Right hindlimb (tissue), 1 donor: Measurements from ENCODE around the gene NOP10.
"Not testable (repeated sequence)": the region's sequence is repeated elsewhere in the genome, so short reads cannot be mapped to it uniquely, and the experiment has no call there.

Source experiments
- DNase-seq: peaks from one replicate; pipeline ENCODE4 v3.0.0-alpha.2; 2018

The NOP10 gene

GRCh38 chr15:34358367-34358766 lies 15.4 kb upstream of the NOP10 start:
- no peak for DNase-seq

GRCh38 chr15:34357653-34358052 lies 14.7 kb upstream of the NOP10 start:
- DNase-seq, result no peak

GRCh38 chr15:34355241-34355640 lies 12.3 kb upstream of the NOP10 start:
- DNase-seq, result no peak

GRCh38 chr15:34354286-34354685 lies 11.3 kb upstream of the NOP10 start:
- no peak for DNase-seq

DNA sequence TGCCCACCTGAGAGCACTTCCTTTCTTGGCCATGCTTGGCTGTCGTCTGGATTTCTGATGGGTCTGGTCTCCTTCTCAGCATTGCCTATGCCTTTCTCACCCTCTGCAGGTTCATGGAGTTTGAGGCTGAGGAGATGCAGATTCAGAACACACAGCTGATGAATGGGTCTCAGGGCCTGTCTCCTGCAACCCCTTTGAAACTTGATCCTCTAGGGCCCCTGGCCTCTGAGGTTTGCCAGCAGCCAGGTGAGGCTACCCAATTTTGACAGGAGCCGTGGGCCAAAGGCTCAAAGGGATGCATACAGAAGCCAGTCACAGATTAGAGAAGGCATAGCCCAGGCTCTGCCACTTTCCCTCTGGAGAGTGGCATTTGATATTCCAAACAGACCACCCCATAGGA lies 10.7 kb upstream of the NOP10 start:
- DNase-seq, result no peak

DNA sequence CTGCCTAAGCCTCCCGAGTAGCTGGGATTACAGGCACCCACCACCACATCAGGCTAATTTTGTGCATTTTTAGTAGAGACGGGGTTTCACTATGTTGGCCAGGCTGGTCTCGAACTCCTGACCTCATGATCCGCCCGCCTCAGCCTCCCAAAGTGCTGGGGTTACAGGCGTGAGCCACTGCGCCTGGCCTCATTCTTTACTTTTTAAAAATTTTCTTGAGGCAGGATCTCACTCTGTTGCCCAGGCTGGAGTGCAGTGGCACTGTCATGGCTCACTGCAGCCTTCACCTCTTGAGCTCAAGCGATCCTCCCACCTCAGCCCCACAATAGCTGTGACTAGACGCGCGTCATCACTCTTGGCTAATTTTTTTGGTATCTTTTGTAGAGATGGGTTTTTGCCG lies 10.1 kb upstream of the NOP10 start:
- DNase-seq, result not testable (repeated sequence)

DNA sequence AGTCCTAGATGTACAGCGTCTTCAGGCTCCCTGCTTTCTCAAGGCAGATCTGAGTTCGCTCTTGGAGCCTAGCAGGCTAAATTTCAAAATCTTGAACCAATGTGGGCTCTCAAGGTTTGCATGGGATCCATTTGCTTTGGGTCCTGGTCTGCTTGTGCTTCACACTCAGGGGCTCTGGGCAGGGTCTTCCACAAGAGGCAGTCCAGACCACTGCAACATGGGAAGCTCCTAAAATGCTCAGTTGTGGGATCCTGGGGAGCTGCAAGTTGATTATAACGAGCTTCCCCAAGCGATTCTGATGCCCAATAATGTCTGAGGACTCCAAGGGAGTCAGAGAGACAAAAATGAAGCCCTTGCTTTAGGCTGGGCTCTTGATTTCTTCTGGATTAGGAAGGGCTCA lies 6.8 kb upstream of the NOP10 start:
- no peak for DNase-seq

DNA sequence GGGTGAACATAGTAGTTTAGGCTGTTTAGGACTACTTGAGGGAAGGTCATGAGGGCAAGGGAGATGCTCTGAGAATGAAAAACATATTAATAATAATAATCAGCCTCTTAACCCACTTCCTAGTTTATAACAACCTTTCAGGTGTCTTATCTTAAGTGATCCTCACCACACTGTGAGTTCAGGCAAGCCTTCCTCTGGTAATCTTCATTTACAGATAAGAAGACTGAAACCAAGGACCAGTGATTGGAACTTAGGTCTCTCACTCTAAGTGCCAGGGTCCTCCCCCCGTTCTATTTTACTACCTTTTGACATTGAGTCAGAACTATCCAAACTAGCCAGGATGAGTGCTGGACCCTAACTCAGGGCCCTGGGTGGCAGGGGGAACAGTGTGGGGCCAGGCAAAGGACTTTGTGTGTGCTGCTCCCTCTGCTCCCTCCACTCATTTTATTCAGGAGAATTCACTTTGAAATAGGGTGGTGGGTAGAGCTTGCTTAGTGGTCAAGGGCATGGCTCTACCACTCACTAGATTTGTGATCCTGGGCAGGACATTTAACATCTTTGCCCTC lies 5.9 kb upstream of the NOP10 start:
- DNase-seq, result no peak

DNA sequence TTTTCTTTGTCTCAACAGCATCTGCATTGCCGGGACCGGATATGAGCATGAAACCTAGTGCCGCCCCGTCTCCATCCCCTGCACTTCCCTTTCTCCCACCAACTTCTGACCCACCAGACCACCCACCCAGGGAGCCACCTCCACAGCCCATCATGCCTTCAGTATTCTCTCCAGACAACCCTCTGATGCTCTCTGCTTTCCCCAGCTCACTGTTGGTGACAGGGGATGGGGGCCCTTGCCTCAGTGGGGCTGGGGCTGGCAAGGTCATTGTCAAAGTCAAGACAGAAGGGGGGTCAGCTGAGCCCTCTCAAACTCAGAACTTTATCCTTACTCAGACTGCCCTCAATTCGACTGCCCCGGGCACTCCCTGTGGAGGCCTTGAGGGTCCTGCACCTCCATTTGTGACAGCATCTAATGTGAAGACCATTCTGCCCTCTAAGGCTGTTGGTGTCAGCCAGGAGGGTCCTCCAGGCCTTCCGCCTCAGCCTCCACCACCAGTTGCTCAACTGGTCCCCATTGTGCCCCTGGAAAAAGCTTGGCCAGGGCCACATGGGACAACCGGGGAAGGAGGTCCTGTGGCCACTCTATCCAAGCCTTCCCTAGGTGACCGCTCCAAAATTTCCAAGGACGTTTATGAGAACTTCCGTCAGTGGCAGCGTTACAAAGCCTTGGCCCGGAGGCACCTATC lies 5.2 kb upstream of the NOP10 start:
- no peak for DNase-seq

GRCh38 chr15:34342213-34342736 lies 661 bp downstream of the NOP10 start:
- DNase-seq, result not testable (repeated sequence)

DNA sequence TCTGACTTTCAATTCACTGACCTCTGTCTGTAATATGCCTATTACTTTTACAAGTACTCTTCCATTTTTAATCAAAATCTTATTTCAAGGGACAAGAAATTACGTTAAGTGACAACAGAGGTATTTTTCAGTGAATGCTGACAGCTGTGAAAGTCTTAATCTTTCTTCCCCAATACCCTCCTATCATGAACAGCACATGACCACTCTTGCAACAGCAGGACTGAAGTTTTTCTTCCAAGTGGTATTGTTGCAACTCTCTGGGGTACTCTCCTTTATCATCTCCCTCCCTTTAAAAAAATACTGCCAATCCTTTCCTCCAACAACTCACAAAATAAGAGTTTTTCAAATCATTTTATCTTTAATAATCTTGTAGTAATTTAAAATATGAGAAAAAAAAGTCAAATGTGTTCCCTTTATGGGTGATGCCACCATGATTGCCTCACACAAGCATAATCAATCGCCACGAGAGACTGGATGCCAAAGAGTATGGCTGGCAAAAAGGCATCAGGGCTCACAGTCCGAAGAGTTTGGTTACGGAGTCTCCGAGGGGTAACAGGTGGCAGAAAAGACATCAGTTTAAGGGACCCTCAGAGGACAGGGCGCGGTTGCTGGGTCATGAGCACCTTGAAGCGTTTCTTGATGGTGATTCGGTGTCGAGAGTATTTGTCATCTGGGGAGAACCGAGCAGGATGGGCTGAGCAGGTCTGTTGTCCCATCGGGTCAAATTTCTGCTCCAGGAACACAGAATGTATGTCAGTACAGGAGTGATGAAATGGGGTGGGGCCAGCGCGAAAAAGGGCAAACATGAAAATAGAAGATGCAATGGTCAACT lies 1.3 kb downstream of the NOP10 start:
- DNase-seq, result no peak

- DNase-seq, result no peak
Observed at GRCh38 chr15:34339946-34340345, 3.0 kb downstream of the NOP10 start.

DNA sequence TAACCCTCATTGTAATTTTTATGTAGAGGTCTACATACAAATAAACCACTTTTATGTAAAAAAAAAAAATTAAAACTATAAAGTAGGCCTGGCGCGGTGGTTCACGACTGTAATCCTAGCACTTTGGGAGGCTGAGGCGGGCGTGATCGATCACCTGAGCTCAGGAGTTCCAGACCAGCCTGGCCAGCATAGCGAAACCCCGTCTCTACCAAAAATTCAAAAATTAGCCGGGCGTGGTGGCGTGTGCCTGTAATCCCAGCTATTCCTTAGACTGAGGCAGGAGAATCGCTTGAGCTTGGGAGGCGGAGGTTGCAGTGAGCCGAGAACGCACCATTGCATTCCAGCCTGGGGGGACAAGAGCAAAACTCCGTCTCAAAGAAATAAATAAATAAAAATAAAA lies 4.6 kb downstream of the NOP10 start:
- no peak for DNase-seq

- DNase-seq, result peak; percentile 93
Observed at GRCh38 chr15:34337557-34338306, 5.2 kb downstream of the NOP10 start, which contains the start of gene SLC12A6. SLC12A6 (minus strand) TSS chr15:34337781; CDS start chr15:34336680, 1,101 bp downstream.

- no peak for DNase-seq
Observed at GRCh38 chr15:34336991-34337556, 5.9 kb downstream of the NOP10 start.

GRCh38 chr15:34336231-34336990 lies 6.5 kb downstream of the NOP10 start:
- DNase-seq, result no peak

DNA sequence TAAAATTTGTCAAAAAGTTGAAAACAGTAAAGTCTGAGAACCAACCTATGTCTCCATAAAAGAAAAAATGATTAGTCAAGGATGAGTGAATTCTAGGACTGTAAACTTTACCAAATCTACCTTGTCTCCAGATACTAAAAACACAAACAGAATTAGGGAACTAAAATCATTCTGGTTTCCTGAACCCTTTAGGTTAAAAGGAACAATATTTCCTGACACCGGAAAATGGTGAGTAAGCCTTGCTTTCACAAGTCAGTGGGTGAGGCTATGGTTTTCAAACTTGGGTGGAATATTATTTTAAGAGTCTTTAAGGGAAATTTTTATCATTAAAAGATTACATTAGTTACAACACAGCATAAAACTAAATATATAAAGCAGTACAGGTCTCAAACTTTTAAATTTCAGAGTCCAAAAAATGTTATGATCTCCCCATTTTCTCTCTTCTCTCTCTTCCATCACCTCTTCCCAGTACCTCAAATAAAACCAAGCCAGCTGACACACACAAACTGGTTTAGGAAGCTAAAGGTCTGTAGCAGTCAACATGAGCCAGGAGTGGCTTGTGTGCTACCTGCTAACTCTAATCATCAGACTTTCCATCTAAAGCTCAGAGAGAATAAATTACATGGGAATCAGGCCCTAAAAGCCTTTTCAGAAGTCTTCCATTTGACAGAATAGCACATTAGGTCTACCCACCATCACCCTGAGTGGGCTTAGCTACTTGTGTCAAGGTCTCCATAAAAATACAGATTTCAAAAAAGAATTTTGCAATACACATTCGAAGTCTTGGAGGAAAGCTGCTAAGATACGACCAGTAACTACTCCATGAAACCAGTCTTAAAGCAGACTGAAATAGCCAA lies 7.5 kb downstream of the NOP10 start:
- no peak for DNase-seq

- DNase-seq, result no peak
Observed at GRCh38 chr15:34334672-34335071, 8.3 kb downstream of the NOP10 start.

- no peak for DNase-seq
Observed at GRCh38 chr15:34332553-34333120, 10.3 kb downstream of the NOP10 start.

GRCh38 chr15:34331809-34332208 lies 11.1 kb downstream of the NOP10 start:
- DNase-seq, result no peak
